ENCODE data around the gene LACC1. TPM values are rescaled to one million over a fixed set of nuclear protein-coding genes. Genes with fewer than 3 reads are reported as not detected.

LACC1 gene
- total RNA-seq, 1 experiment from 2014 or later, result 4.0 TPM

GRCh38 chr13:43838909-43839308, 40.8 kb upstream of the LACC1 start:
- no peaks in the 10 kb centered on the region for H3K4me1 Mint-ChIP-seq (ENCODE audit: low read depth, unreplicated experiment)
- no peaks in the 10 kb centered on the region for H3K9me3 Mint-ChIP-seq (ENCODE audit: low read depth, unreplicated experiment)
- CTCF ChIA-PET, result no interaction called here
- H3K36me3 Mint-ChIP-seq (ENCODE audit: insufficient read depth, unreplicated experiment), result no peaks in the 10 kb centered on the region
- no peak for TF ChIP-seq CTCF (IDR thresholded peaks at IDR 0.05; ENCODE audit: unreplicated experiment)
- intact Hi-C loops (cut with micrococcal nuclease; ENCODE audit: unreplicated experiment), result no loop called here
- no peak overlapping the region for H3K27ac Mint-ChIP-seq (ENCODE audit: unreplicated experiment)
- BruUV-seq (replicated peaks), result no TSS peak
- DNase-seq, result no peak
- no peaks in the 10 kb centered on the region for H3K27me3 Mint-ChIP-seq (ENCODE audit: unreplicated experiment)
- H3K4me3 Mint-ChIP-seq (ENCODE audit: low read depth, unreplicated experiment), result no peak overlapping the region

- intact Hi-C loops (cut with micrococcal nuclease; ENCODE audit: unreplicated experiment), result no loop called here
- Mint-ChIP-seq H3K27me3 (ENCODE audit: unreplicated experiment) (no peaks in the 10 kb centered on the region), H3K9me3 (ENCODE audit: low read depth, unreplicated experiment) (peaks cover 4% of the 10 kb centered on the region), H3K36me3 (ENCODE audit: insufficient read depth, unreplicated experiment) (peaks cover 9% of the 10 kb centered on the region), H3K4me1 (ENCODE audit: low read depth, unreplicated experiment) (peaks cover 10% of the 10 kb centered on the region), H3K27ac (ENCODE audit: unreplicated experiment) (no peak overlapping the region), H3K4me3 (ENCODE audit: low read depth, unreplicated experiment) (no peak overlapping the region)
- BruUV-seq (replicated peaks), result no TSS peak
- CTCF ChIA-PET, result no interaction called here
- no peak for DNase-seq
- TF ChIP-seq CTCF (IDR thresholded peaks at IDR 0.05; ENCODE audit: unreplicated experiment), result no peak
Measured at GRCh38 chr13:43846496-43847158, 33.1 kb upstream of the LACC1 start.

- Mint-ChIP-seq H3K4me3 (ENCODE audit: low read depth, unreplicated experiment) (no peak overlapping the region), H3K36me3 (ENCODE audit: insufficient read depth, unreplicated experiment) (peaks cover 9% of the 10 kb centered on the region), H3K9me3 (ENCODE audit: low read depth, unreplicated experiment) (peaks cover 10% of the 10 kb centered on the region), H3K4me1 (ENCODE audit: low read depth, unreplicated experiment) (peaks cover 10% of the 10 kb centered on the region), H3K27me3 (ENCODE audit: unreplicated experiment) (no peaks in the 10 kb centered on the region), H3K27ac (ENCODE audit: unreplicated experiment) (no peak overlapping the region)
- no peak for TF ChIP-seq CTCF (IDR thresholded peaks at IDR 0.05; ENCODE audit: unreplicated experiment)
- intact Hi-C loops (cut with micrococcal nuclease; ENCODE audit: unreplicated experiment), result no loop called here
- no peak for DNase-seq
- CTCF ChIA-PET, result interaction anchor here (0.7 kb wide), 1 partner anchor 30 kb away, joined by 3 read pairs; no protein-coding TSS in a partner anchor
- BruUV-seq (replicated peaks), result no TSS peak
Measured at GRCh38 chr13:43848001-43848649, 31.6 kb upstream of the LACC1 start.

- no peak for TF ChIP-seq CTCF (IDR thresholded peaks at IDR 0.05; ENCODE audit: unreplicated experiment)
- Mint-ChIP-seq H3K4me3 (ENCODE audit: low read depth, unreplicated experiment) (no peak overlapping the region), H3K27ac (ENCODE audit: unreplicated experiment) (no peak overlapping the region), H3K36me3 (ENCODE audit: insufficient read depth, unreplicated experiment) (peaks cover 9% of the 10 kb centered on the region), H3K27me3 (ENCODE audit: unreplicated experiment) (no peaks in the 10 kb centered on the region), H3K4me1 (ENCODE audit: low read depth, unreplicated experiment) (peaks cover 10% of the 10 kb centered on the region), H3K9me3 (ENCODE audit: low read depth, unreplicated experiment) (peaks cover 12% of the 10 kb centered on the region)
- intact Hi-C loops (cut with micrococcal nuclease; ENCODE audit: unreplicated experiment), result no loop called here
- DNase-seq, result no peak
- CTCF ChIA-PET, result no interaction called here
- no TSS peak for BruUV-seq (replicated peaks)
Measured at GRCh38 chr13:43850873-43851272, 28.8 kb upstream of the LACC1 start.
